Right ventricle myocardium superior (tissue), 1 donor: ENCODE measurements around the gene ABHD6. TPM values are rescaled to one million over a fixed set of nuclear protein-coding genes. Genes with fewer than 3 reads are reported as not detected.

ENCODE experiments used
- ATAC-seq: fragments of 200-7000 bp; cut with Tn5 transposase; one replicate; pipeline ENCODE4 v1.9.1; 2020; ENCODE audit warnings: mild to moderate bottlenecking; ENCODE audit not compliant: poor library complexity
- DNase-seq: peaks from one replicate; pipeline ENCODE4 v3.0.0-alpha.2; 2020
- intact Hi-C: fragments of 100-400 bp; cut with DNase I; formaldehyde crosslinking; loops from one replicate; pipeline ENCODE4 v1.11.2; 2022
- total RNA-seq: library from RNA; stranded (reverse); fragmentation: NEBNext Ultra II Directional; extraction: Animal tissue kit (Norgen Biotek cat#: 25700); gene quantifications from one replicate; pipeline ENCODE4 v1.2.1, GENCODE V29; 2021
- donor health status: DM: no; HTN: yes; CAD: no; lungs with severe emphysema.

The ABHD6 gene
- total RNA-seq, 1 donor from 2014 or later, result 8.3 TPM

GRCh38 chr3:58293516-58293915, 55.9 kb downstream of the ABHD6 start:
- no peak for ATAC-seq
- no peak for DNase-seq
- intact Hi-C loops, result no loop called here

- ATAC-seq, result no peak
- intact Hi-C loops, result no loop called here
- no peak for DNase-seq
Observed at GRCh38 chr3:58296269-58296668, 58.7 kb downstream of the ABHD6 start.

- ATAC-seq, result no peak
- intact Hi-C loops, result no loop called here
- DNase-seq, result no peak
Observed at GRCh38 chr3:58296843-58297242, 59.3 kb downstream of the ABHD6 start.

- DNase-seq, result no peak
- intact Hi-C loops, result no loop called here
- peak; percentile 24 for ATAC-seq
Observed at GRCh38 chr3:58298190-58298589, 60.6 kb downstream of the ABHD6 start.

- intact Hi-C loops, result no loop called here
- no peak for DNase-seq
- ATAC-seq, result no peak
Observed at GRCh38 chr3:58299075-58299474, 61.5 kb downstream of the ABHD6 start.

GRCh38 chr3:58299839-58300516, 62.4 kb downstream of the ABHD6 start:
- DNase-seq (no peak), ATAC-seq (no peak)
- intact Hi-C loops, result loop anchor here (2.0 kb wide), 1 partner anchor 113 kb away; no protein-coding TSS in a partner anchor

- DNase-seq, result peak; percentile 99
Observed at GRCh38 chr3:58305882-58306711, 68.5 kb downstream of the ABHD6 start, which contains the start of the genes HTD2 and RPP14. TSS of gene HTD2 (plus strand) at chr3:58306520. CDS start at chr3:58317614, 11,094 bp downstream. TSS of gene RPP14 (plus strand) at chr3:58306245. CDS start at chr3:58310330, 4,085 bp downstream.

GRCh38 chr3:58307639-58308215, 70.1 kb downstream of the ABHD6 start:
- intact Hi-C loops, result no loop called here
- ATAC-seq (no peak), DNase-seq (no peak)

More at GRCh38 chr3:58305882-58306711, 68.5 kb downstream of the ABHD6 start, which contains the start of the genes HTD2 and RPP14:
- intact Hi-C loops, result no loop called here
- peak; percentile 98 for ATAC-seq

GRCh38 chr3:58308728-58309127, 71.1 kb downstream of the ABHD6 start:
- DNase-seq (no peak), ATAC-seq (no peak)
- intact Hi-C loops, result no loop called here

GRCh38 chr3:58317811-58318210, 80.2 kb downstream of the ABHD6 start:
- no peak for DNase-seq
- no peak for ATAC-seq
- intact Hi-C loops, result no loop called here

- ATAC-seq, result no peak
- no peak for DNase-seq
- intact Hi-C loops, result no loop called here
Observed at GRCh38 chr3:58321791-58322190, 84.2 kb downstream of the ABHD6 start.

- intact Hi-C loops, result no loop called here
- DNase-seq (no peak), ATAC-seq (no peak)
Observed at GRCh38 chr3:58322793-58323192, 85.2 kb downstream of the ABHD6 start.

GRCh38 chr3:58323529-58324390, 86.2 kb downstream of the ABHD6 start:
- ATAC-seq, result no peak
- intact Hi-C loops, result no loop called here

GRCh38 chr3:58324391-58325390, 87.1 kb downstream of the ABHD6 start:
- intact Hi-C loops, result no loop called here

More at GRCh38 chr3:58323529-58324390, 86.2 kb downstream of the ABHD6 start:
- DNase-seq, result no peak

GRCh38 chr3:58325525-58325992, 88.0 kb downstream of the ABHD6 start:
- no peak for DNase-seq
- no peak for ATAC-seq
- intact Hi-C loops, result no loop called here

More at GRCh38 chr3:58324391-58325390, 87.1 kb downstream of the ABHD6 start:
- ATAC-seq, result no peak
- DNase-seq, result no peak

- DNase-seq (no peak), ATAC-seq (no peak)
- intact Hi-C loops, result no loop called here
Observed at GRCh38 chr3:58326267-58326900, 88.8 kb downstream of the ABHD6 start.
